Gastroesophageal sphincter (tissue), 4 donors: Measurements from ENCODE around the gene UTP11. TPM values are rescaled to one million over a fixed set of nuclear protein-coding genes. Genes with fewer than 3 reads are reported as not detected.
A peak's percentile ranks its signal among the peaks of the same experiment; 100 is the strongest.

Experiments used
- ATAC-seq: fragments of 150-250 bp; one replicate; pipeline ENCODE4 v1.9.1; 2016; ENCODE audit warnings: mild to moderate bottlenecking, moderate library complexity
- H3K27ac ChIP-seq, 4 donors: fragments of 200-600 bp; sonication (generic) in 3 of 4; 1 replicate in 3 of 4; 2 replicates in 1 of 4; pipeline ENCODE4 v1.5.1; 2016 to 2019
- H3K27me3 ChIP-seq: fragments of 200-600 bp; sonication (generic); one replicate; pipeline ENCODE4 v1.5.1; 2019
- H3K36me3 ChIP-seq, 2 donors: fragments of 200-600 bp; sonication (generic); one replicate each; pipeline ENCODE4 v1.5.1; 2019; ENCODE audit warnings: control low read depth in 1 of 2
- H3K4me1 ChIP-seq, 3 donors: fragments of 200-600 bp; sonication (generic); 1 replicate in 2 of 3; 2 replicates in 1 of 3; pipeline ENCODE4 v1.5.1; 2016 to 2019; ENCODE audit warnings: control low read depth in 2 of 3
- H3K4me3 ChIP-seq, 2 donors: fragments of 200-600 bp; sonication (generic); one replicate each; pipeline ENCODE4 v1.5.1; 2019; ENCODE audit warnings: mild to moderate bottlenecking in 1 of 2, moderate library complexity in 1 of 2
- H3K9me3 ChIP-seq, 3 donors: fragments of 200-600 bp; sonication (generic); one replicate each; pipeline ENCODE4 v1.5.1; 2017 to 2019; ENCODE audit warnings: control low read depth in 2 of 3
- EP300 ChIP-seq: sonication (generic); formaldehyde crosslinking; IDR thresholded peaks from one replicate; pipeline ENCODE4 v1.6.1; 2017; ENCODE audit warnings: antibody characterized with exemption, mild to moderate bottlenecking
- POLR2A ChIP-seq, 2 donors: fragments of 450-650 bp; IDR thresholded peaks; one replicate each; pipeline ENCODE4 v1.6.1; 2017; ENCODE audit warnings: antibody characterized with exemption in 2 of 2, mild to moderate bottlenecking in 2 of 2, moderate library complexity in 1 of 2
- POLR2AphosphoS5 ChIP-seq: sonication (generic); formaldehyde crosslinking; IDR thresholded peaks from one replicate; pipeline ENCODE4 v1.6.1; 2017; ENCODE audit warnings: antibody characterized with exemption
- WGBS, 2 donors: methylation state at CpG; one replicate each; pipeline ENCODE4 v1.1.5; 2018; ENCODE audit warnings: low coverage in 1 of 2; 5-methylcytosine and 5-hydroxymethylcytosine counted together
- total RNA-seq, 4 donors: library from RNA; depleted of rRNA; stranded (reverse); fragments of >200 nt; gene quantifications; one replicate each; pipeline ENCODE4 v1.1.0, GENCODE V29; 2016
- TF ChIP-seq, protein P1 (sequence below), 4 experiments: fragments of 200-600 bp in 2 of 4; fragments of 450-650 bp in 2 of 4; sonication (generic) in 1 of 4; IDR thresholded peaks; one replicate each; pipeline ENCODE4 v1.5.1; 2017 to 2019; ENCODE audit warnings: antibody characterized with exemption in 4 of 4, mild to moderate bottlenecking in 2 of 4, moderate library complexity in 2 of 4

UTP11 gene
- total RNA-seq, 4 donors from 2014 or later, result 50.7 to 79.2 (median 59.8) TPM

DNA sequence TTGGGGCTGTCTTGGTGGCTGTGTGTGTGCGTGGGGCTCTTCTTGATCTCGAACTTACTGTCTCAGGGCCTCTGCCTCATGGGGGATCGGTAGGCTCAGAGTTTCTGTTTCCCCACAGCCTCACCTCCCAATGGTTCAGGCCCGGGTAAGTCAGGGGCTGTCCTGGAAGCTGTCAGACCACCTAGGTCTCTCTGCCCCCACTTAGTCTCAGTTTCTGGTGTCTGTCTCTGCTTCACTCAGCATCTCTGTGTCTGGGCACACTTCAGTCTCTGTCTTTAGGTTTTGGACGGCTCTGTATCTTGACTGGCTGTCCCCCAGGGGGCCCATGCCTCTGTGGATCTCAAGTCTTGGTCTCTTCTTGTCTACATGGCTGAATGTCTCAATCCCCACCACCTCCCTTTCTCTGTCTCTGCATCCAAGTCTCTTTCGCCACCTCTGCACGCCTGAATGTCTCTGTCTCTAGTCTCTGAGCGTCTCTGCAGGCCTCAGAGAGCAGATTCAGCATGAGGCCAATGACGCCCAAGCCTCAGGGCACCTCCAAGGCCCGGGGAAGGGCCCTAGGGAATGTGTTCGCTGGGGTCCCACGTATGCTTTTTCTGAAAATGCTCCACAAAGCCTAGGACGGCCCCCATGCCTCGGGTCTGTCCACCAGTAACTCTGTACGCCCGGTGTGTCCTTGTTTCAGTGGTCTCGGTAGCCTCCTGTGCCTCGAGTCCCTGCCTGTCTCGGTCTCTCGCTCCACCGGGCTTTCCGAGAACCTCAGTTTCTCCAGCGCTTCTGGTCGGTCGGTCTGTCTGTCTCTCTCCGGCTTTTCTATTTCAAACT lies 8.0 kb upstream of the UTP11 start:
- peak overlapping the region; percentile 59 to 95 (median 89) for H3K27ac ChIP-seq
- H3K4me1 ChIP-seq, result peaks cover 7 to 64% (median 45%) of the 10 kb centered on the region in 3 donors
- H3K36me3 ChIP-seq, result no peaks in the 10 kb centered on the region
- TF ChIP-seq POLR2A (IDR thresholded peaks at IDR 0.05) (no peak), EP300 (no peak), POLR2AphosphoS5 (no peak)
- TF ChIP-seq, protein P1, sequence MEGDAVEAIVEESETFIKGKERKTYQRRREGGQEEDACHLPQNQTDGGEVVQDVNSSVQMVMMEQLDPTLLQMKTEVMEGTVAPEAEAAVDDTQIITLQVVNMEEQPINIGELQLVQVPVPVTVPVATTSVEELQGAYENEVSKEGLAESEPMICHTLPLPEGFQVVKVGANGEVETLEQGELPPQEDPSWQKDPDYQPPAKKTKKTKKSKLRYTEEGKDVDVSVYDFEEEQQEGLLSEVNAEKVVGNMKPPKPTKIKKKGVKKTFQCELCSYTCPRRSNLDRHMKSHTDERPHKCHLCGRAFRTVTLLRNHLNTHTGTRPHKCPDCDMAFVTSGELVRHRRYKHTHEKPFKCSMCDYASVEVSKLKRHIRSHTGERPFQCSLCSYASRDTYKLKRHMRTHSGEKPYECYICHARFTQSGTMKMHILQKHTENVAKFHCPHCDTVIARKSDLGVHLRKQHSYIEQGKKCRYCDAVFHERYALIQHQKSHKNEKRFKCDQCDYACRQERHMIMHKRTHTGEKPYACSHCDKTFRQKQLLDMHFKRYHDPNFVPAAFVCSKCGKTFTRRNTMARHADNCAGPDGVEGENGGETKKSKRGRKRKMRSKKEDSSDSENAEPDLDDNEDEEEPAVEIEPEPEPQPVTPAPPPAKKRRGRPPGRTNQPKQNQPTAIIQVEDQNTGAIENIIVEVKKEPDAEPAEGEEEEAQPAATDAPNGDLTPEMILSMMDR (IDR thresholded peaks at IDR 0.05), result no peak
- peak overlapping the region; percentile 76 to 79 for H3K4me3 ChIP-seq
- 2% methylated on average over 15 to 23 of the region's 26 CpGs for WGBS, 2 donors
- H3K27me3 ChIP-seq, result no peaks in the 10 kb centered on the region
- ATAC-seq, result peak; percentile 5
- no peaks in the 10 kb centered on the region for H3K9me3 ChIP-seq

DNA sequence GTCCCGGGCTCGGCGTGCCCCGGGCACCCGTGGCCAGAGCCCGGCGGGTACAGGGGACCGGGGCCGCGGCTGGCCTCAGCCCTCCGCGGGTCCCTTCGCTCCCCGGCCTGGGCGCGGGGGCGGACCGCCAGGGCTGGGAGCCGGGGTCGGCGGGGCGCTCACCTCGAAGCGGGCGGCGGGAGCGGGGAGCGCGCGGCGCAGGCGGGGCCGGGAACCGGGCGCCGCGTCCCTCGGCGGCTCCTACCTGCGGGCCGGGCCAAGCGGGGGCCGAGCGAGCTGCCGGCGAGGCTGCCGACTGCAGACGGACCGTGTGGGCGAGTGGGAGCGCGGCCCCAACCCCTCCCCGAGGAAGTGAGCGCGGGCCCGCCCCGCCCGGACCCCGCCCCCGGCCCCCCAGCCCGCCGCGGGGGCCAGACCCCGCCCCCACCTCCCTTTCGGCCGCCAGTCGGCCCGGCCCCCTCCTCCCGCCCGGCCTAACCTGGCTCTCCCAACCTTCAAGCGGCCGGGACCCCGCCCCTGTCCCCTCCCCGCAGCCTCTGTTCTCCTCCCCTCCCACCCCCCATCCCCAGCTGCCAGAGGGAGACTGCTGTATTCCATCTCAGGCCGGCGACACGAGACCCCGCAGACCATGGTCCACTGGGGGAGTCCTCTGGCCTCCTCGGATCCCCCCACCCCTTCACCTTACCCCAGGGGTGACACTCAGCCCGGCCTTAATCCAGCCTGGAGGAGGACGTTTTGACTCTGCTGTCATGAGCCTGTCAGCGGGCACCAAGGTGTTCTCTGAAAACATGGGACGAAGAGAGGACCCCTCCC lies 7.1 kb upstream of the UTP11 start, which contains the start of gene FHL3:
Gene FHL3 (minus strand): TSS at position 320 of the 813 bp plus-strand sequence. CDS start 6,102 bp downstream, outside the sequence.
- peaks cover 7 to 55% (median 36%) of the 10 kb centered on the region in 3 donors for H3K4me1 ChIP-seq
- no CpG with 5 or more reads among the region's 83 CpGs for WGBS, 2 donors
- no peaks in the 10 kb centered on the region for H3K36me3 ChIP-seq
- no peaks in the 10 kb centered on the region for H3K27me3 ChIP-seq
- peak within 1 kb of the TSS; percentile 59 to 95 (median 89) for H3K27ac ChIP-seq
- TF ChIP-seq POLR2A (IDR thresholded peaks at IDR 0.05), result peak; percentile 45 to 65
- peak; percentile 75 for TF ChIP-seq POLR2AphosphoS5
- no peak for TF ChIP-seq EP300
- TF ChIP-seq, protein P1 (IDR thresholded peaks at IDR 0.05), result peak in 2 of 4 experiments; percentile 2 to 12
- peak within 1 kb of the TSS; percentile 76 to 79 for H3K4me3 ChIP-seq
- no peaks in the 10 kb centered on the region for H3K9me3 ChIP-seq
- peak; percentile 69 for ATAC-seq

DNA sequence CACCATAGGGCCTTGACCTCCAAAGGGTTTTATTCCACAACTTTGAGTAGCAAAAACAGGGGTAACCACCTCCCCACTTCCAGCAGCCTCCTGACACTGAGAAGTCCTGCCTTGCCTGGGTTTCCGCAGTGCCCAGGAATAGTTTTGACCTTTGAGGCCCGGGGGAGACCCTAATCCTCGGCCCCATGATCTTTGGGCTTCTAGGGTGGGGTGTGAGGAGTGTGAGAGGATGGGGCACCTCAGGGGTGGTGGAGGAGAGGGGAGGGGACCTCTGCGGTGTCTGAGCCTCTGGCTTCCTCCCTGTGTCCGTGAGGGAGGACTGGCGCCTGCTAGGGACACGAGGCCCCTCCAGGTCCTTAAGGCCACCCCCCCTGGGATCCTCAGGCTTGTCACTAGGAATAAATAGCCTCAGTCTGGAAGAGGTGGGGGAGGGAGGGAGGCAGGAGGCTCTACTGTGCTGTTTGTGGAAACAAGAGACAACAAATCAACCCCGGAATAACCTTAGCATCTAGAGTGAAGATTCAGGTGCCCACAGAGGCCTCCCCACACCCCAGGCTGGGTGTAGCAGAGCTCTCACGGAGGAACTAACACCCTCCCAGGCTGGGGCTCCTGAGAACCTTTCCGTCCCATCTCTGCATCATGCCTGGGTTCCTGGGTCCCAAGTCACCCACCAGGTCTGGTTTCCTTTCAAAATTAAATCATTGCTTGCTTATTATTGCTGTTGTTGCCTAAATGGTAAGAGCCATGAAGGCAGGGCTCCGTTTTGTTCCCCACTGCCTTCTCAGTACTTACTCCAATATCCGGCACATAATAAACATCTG lies 6.3 kb upstream of the UTP11 start:
- H3K9me3 ChIP-seq, result no peaks in the 10 kb centered on the region
- no peak for TF ChIP-seq POLR2AphosphoS5
- TF ChIP-seq, protein P1 (IDR thresholded peaks at IDR 0.05), result no peak
- TF ChIP-seq POLR2A (IDR thresholded peaks at IDR 0.05), result no peak
- TF ChIP-seq EP300, result no peak
- no peak for ATAC-seq
- H3K27me3 ChIP-seq, result no peaks in the 10 kb centered on the region
- peak overlapping the region; percentile 59 to 95 (median 89) for H3K27ac ChIP-seq
- peak overlapping the region in 1 of 2 donors; percentile 79 for H3K4me3 ChIP-seq
- WGBS, 2 donors, result 59 to 92% methylated on average over 2 to 7 of the region's 12 CpGs
- H3K36me3 ChIP-seq, result no peaks in the 10 kb centered on the region
- peaks cover 3 to 47% (median 28%) of the 10 kb centered on the region in 3 donors for H3K4me1 ChIP-seq

DNA sequence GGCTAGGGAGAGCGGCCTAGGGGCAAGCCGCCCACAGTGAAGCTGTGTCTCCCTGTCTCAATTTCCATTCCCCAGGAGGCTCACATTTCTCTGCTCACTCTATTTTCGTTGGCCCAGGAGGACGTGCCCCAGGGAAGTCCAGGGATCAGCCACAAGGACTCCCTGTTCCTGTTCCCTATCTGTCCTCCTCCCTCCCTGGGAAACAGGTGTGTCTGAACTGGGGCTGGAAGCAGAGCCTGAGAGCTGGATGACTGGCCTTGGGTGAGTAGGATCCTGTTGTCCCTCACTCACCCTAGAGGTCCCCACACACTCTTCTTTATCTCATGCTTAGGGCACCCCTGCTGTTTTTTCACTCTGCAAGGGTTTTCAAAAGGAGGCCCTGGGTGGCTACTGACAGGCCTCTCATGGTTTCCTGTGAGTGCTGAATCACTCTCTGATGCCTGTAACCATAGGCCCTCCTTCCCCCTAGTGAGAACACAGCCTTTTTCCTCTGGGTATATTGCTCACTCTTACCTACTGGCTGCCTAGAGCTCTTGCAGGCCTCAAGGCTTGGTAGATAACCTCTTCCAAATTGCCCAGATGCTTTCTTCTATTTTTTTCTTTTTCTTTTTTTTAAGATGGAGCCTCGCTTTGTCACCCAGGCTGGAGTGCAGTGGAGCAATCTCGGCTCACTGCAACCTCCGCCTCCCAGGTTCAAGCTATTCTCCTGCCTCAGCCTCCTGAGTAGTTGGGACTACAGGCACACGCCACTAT lies 3.3 kb upstream of the UTP11 start:
- no peak for ATAC-seq
- H3K4me1 ChIP-seq, result peaks cover 0 to 34% (median 14%) of the 10 kb centered on the region in 3 donors
- H3K27me3 ChIP-seq, result no peaks in the 10 kb centered on the region
- H3K27ac ChIP-seq, result peak overlapping the region in 1 of 4 donors; percentile 53
- no peak for TF ChIP-seq POLR2AphosphoS5
- TF ChIP-seq, protein P1 (IDR thresholded peaks at IDR 0.05), result no peak
- no peak for TF ChIP-seq POLR2A (IDR thresholded peaks at IDR 0.05)
- no peak for TF ChIP-seq EP300
- no peaks in the 10 kb centered on the region for H3K9me3 ChIP-seq
- H3K4me3 ChIP-seq, result no peak overlapping the region
- H3K36me3 ChIP-seq, result no peaks in the 10 kb centered on the region
- 92 to 100% methylated on average over 2 to 5 of the region's 8 CpGs for WGBS, 2 donors
